WTC11 (cell line): ENCODE data around the gene L3HYPDH. TPM values are rescaled to one million over a fixed set of nuclear protein-coding genes. Genes with fewer than 3 reads are reported as not detected.
A peak's percentile ranks its signal among the peaks of the same experiment; 100 is the strongest.

Source experiments
- ATAC-seq: fragments of 200-7000 bp; cut with Tn5 transposase; 2 replicates; pipeline ENCODE4 v1.10.0; 2021; ENCODE audit warnings: mild to moderate bottlenecking, moderate library complexity
- CTCF ChIA-PET: fragments of 300-600 bp; sonication (Branson Sonifier 250); formaldehyde crosslinking; loops from one replicate; lab custom pipeline; 2021; ENCODE audit warnings: antibody characterized with exemption; lab: Charles Lee
- POLR2A ChIA-PET: fragments of 350-600 bp; sonication (Branson Sonifier 250); formaldehyde crosslinking; loops from one replicate; lab custom pipeline; 2021; ENCODE audit warnings: antibody characterized with exemption; lab: Charles Lee
- DNase-seq: peaks from one replicate; pipeline ENCODE4 v3.0.0; 2021; ENCODE audit warnings: low spot score
- H3K27ac Mint-ChIP-seq: 2 replicates; pipeline ENCODE4 v1.8.0; 2021; ENCODE audit warnings: mixed read lengths
- H3K27me3 Mint-ChIP-seq: 2 replicates; pipeline ENCODE4 v1.8.0; 2021; ENCODE audit warnings: low read depth, mild to moderate bottlenecking, moderate library complexity, mixed read lengths
- H3K36me3 Mint-ChIP-seq: 2 replicates; pipeline ENCODE4 v1.8.0; 2021; ENCODE audit warnings: mixed read lengths
- H3K4me1 Mint-ChIP-seq: 2 replicates; pipeline ENCODE4 v1.8.0; 2022; ENCODE audit warnings: mixed read lengths
- H3K4me3 Mint-ChIP-seq: 2 replicates; pipeline ENCODE4 v1.8.0; 2021; ENCODE audit warnings: mild to moderate bottlenecking, moderate library complexity, mixed read lengths
- H3K9me3 Mint-ChIP-seq: 2 replicates; pipeline ENCODE4 v1.8.0; 2021; ENCODE audit warnings: mixed read lengths
- ARID4B ChIP-seq: sonication (generic); formaldehyde crosslinking; IDR thresholded peaks from 2 replicates; pipeline ENCODE4 v1.8.0; 2023; ENCODE audit warnings: missing genetic modification reagents, mild to moderate bottlenecking, borderline replicate concordance
- CBFB ChIP-seq: sonication (generic); formaldehyde crosslinking; IDR thresholded peaks from 2 replicates; pipeline ENCODE4 v1.8.1; 2022; ENCODE audit warnings: mild to moderate bottlenecking, low read depth, missing genetic modification reagents
- CREB1 ChIP-seq: sonication (generic); formaldehyde crosslinking; IDR thresholded peaks from 2 replicates; pipeline ENCODE4 v1.8.0; 2023; ENCODE audit warnings: mild to moderate bottlenecking, missing genetic modification reagents
- FOXK1 ChIP-seq: sonication (generic); formaldehyde crosslinking; IDR thresholded peaks from 2 replicates; pipeline ENCODE4 v1.8.0; 2022; ENCODE audit warnings: mild to moderate bottlenecking, moderate library complexity, missing genetic modification reagents
- HMGA2 ChIP-seq: fragments of 250-450 bp; sonication (Bioruptor Pico); IDR thresholded peaks from 2 replicates; pipeline ENCODE4 v1.4.0; 2021; ENCODE audit warnings: mild to moderate bottlenecking, moderate library complexity
- IRF1 ChIP-seq: sonication (generic); formaldehyde crosslinking; IDR thresholded peaks from 2 replicates; pipeline ENCODE4 v1.8.0; 2023; ENCODE audit warnings: missing genetic modification reagents
- IRF2 ChIP-seq: sonication (generic); formaldehyde crosslinking; IDR thresholded peaks from 2 replicates; pipeline ENCODE4 v1.8.0; 2022; ENCODE audit warnings: low read depth, missing genetic modification reagents, borderline replicate concordance
- KAT7 ChIP-seq: sonication (generic); formaldehyde crosslinking; IDR thresholded peaks from 2 replicates; pipeline ENCODE4 v1.8.1; 2023; ENCODE audit warnings: missing genetic modification reagents, mild to moderate bottlenecking, borderline replicate concordance
- PRDM15 ChIP-seq: sonication (generic); formaldehyde crosslinking; IDR thresholded peaks from 2 replicates; pipeline ENCODE4 v1.8.0; 2022; ENCODE audit warnings: missing genetic modification reagents
- SMAD4 ChIP-seq: sonication (generic); formaldehyde crosslinking; IDR thresholded peaks from 2 replicates; pipeline ENCODE4 v1.8.0; 2022; ENCODE audit warnings: mild to moderate bottlenecking, missing genetic modification reagents
- ZBTB21 ChIP-seq: sonication (generic); formaldehyde crosslinking; IDR thresholded peaks from 2 replicates; pipeline ENCODE4 v1.8.1; 2023; ENCODE audit warnings: mild to moderate bottlenecking, missing genetic modification reagents, borderline replicate concordance
- ZNF138 ChIP-seq: sonication (generic); formaldehyde crosslinking; conservative IDR thresholded peaks from 2 replicates; pipeline ENCODE4 v1.8.1; 2022; ENCODE audit warnings: mild to moderate bottlenecking, moderate library complexity, missing genetic modification reagents
- ZNF232 ChIP-seq: sonication (generic); formaldehyde crosslinking; IDR thresholded peaks from 2 replicates; pipeline ENCODE4 v1.8.0; 2022; ENCODE audit warnings: mild to moderate bottlenecking, missing genetic modification reagents
- total RNA-seq: library from RNA; stranded (reverse); gene quantifications from 3 replicates; pipeline ENCODE4 v1.2.3, GENCODE V29; 2021
- TF ChIP-seq, protein P1 (sequence below): sonication (generic); formaldehyde crosslinking; IDR thresholded peaks from 2 replicates; pipeline ENCODE4 v1.8.0; 2022; ENCODE audit warnings: mild to moderate bottlenecking, missing genetic modification reagents
- TF ChIP-seq, protein P2 (sequence below): sonication (generic); formaldehyde crosslinking; IDR thresholded peaks from 2 replicates; pipeline ENCODE4 v1.8.1; 2022; ENCODE audit warnings: mild to moderate bottlenecking, missing genetic modification reagents, moderate library complexity, borderline replicate concordance
- TF ChIP-seq, protein P3 (sequence below): sonication (generic); formaldehyde crosslinking; IDR thresholded peaks from 2 replicates; pipeline ENCODE4 v1.8.1; 2023; ENCODE audit warnings: mild to moderate bottlenecking, moderate library complexity, missing genetic modification reagents
- TF ChIP-seq, protein P4 (sequence below): sonication (generic); formaldehyde crosslinking; IDR thresholded peaks from 2 replicates; pipeline ENCODE4 v1.8.0; 2022; ENCODE audit warnings: mild to moderate bottlenecking, missing genetic modification reagents
- TF ChIP-seq, protein P5 (sequence below): sonication (generic); formaldehyde crosslinking; IDR thresholded peaks from 2 replicates; pipeline ENCODE4 v1.8.1; 2023; ENCODE audit warnings: mild to moderate bottlenecking, missing genetic modification reagents
- TF ChIP-seq, protein P6 (sequence below): sonication (generic); formaldehyde crosslinking; IDR thresholded peaks from 2 replicates; pipeline ENCODE4 v1.8.1; 2023; ENCODE audit warnings: mild to moderate bottlenecking, missing genetic modification reagents, moderate library complexity

The L3HYPDH gene
- total RNA-seq, 1 experiment from 2014 or later = 17.5 TPM

DNA sequence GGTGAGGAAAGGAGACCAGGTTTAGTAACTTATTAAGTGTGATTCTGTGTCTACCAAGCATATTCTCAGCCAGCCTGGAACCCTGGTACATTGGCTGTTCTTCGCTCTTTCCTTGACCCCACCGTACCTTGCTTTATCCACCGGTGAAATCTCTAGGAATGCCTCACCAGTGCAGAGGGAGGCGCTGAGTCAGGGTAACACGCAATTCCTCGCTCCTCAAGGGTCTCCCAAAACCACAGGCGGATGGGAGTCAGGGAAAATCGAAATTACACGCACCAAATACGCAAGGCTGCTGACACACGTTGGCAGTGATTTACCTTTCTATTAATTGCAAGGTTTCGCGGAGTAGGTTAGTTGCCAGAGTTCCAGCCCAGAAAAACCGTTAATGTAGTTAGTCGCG lies 845 bp downstream of the L3HYPDH start:
- Mint-ChIP-seq H3K4me3 (peak overlapping the region; percentile 83), H3K27ac (peak overlapping the region; percentile 28; the same call in 1 of the 2 replicates), H3K27me3 (no peaks in the 10 kb centered on the region), H3K36me3 (peaks cover 13% of the 10 kb centered on the region), H3K4me1 (peaks cover 19% of the 10 kb centered on the region), H3K9me3 (no peaks in the 10 kb centered on the region)
- ChIA-PET CTCF (interaction anchor here (0.5 to 3.4 kb wide), 7 partner anchors 19 to 608 kb away, joined by 3 to 36 read pairs (median 4); partner anchors contain the start of genes CCDC175 and GPR135), POLR2A (interaction anchor here (0.7 to 1.7 kb wide), 3 partner anchors 18 to 766 kb away, joined by 3 to 13 read pairs (median 8); partner anchors contain the start of genes DAAM1, GPR135 and PPM1A)
- DNase-seq (peak; percentile 13), ATAC-seq (peak; percentile 3; the same call in 1 of the 2 replicates)
- TF ChIP-seq, protein P1, sequence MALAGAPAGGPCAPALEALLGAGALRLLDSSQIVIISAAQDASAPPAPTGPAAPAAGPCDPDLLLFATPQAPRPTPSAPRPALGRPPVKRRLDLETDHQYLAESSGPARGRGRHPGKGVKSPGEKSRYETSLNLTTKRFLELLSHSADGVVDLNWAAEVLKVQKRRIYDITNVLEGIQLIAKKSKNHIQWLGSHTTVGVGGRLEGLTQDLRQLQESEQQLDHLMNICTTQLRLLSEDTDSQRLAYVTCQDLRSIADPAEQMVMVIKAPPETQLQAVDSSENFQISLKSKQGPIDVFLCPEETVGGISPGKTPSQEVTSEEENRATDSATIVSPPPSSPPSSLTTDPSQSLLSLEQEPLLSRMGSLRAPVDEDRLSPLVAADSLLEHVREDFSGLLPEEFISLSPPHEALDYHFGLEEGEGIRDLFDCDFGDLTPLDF (CRISPR knock-in tag) = no peak
- TF ChIP-seq, protein P2, sequence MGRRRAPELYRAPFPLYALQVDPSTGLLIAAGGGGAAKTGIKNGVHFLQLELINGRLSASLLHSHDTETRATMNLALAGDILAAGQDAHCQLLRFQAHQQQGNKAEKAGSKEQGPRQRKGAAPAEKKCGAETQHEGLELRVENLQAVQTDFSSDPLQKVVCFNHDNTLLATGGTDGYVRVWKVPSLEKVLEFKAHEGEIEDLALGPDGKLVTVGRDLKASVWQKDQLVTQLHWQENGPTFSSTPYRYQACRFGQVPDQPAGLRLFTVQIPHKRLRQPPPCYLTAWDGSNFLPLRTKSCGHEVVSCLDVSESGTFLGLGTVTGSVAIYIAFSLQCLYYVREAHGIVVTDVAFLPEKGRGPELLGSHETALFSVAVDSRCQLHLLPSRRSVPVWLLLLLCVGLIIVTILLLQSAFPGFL (CRISPR knock-in tag) = no peak
- TF ChIP-seq CREB1 (CRISPR knock-in tag) = no peak
- no peak for TF ChIP-seq HMGA2 (CRISPR knock-in tag)
- no peak for TF ChIP-seq SMAD4 (CRISPR knock-in tag)
- TF ChIP-seq CBFB = no peak
- TF ChIP-seq PRDM15 = no peak
- no peak for TF ChIP-seq KAT7 (CRISPR knock-in tag)
- TF ChIP-seq FOXK1 (CRISPR knock-in tag) = no peak
- TF ChIP-seq, protein P3, sequence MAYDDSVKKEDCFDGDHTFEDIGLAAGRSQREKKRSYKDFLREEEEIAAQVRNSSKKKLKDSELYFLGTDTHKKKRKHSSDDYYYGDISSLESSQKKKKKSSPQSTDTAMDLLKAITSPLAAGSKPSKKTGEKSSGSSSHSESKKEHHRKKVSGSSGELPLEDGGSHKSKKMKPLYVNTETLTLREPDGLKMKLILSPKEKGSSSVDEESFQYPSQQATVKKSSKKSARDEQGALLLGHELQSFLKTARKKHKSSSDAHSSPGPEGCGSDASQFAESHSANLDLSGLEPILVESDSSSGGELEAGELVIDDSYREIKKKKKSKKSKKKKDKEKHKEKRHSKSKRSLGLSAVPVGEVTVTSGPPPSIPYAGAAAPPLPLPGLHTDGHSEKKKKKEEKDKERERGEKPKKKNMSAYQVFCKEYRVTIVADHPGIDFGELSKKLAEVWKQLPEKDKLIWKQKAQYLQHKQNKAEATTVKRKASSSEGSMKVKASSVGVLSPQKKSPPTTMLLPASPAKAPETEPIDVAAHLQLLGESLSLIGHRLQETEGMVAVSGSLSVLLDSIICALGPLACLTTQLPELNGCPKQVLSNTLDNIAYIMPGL (CRISPR knock-in tag) = no peak
- no peak for TF ChIP-seq IRF2
- TF ChIP-seq, protein P4, sequence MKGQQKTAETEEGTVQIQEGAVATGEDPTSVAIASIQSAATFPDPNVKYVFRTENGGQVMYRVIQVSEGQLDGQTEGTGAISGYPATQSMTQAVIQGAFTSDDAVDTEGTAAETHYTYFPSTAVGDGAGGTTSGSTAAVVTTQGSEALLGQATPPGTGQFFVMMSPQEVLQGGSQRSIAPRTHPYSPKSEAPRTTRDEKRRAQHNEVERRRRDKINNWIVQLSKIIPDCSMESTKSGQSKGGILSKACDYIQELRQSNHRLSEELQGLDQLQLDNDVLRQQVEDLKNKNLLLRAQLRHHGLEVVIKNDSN = no peak
- no peak for TF ChIP-seq ZNF138 (CRISPR knock-in tag)
- no peak for TF ChIP-seq ARID4B (CRISPR knock-in tag)
- TF ChIP-seq ZNF232 (CRISPR knock-in tag) = no peak
- no peak for TF ChIP-seq ZBTB21 (CRISPR knock-in tag)
- no peak for TF ChIP-seq IRF1 (CRISPR knock-in tag)
- TF ChIP-seq, protein P5, sequence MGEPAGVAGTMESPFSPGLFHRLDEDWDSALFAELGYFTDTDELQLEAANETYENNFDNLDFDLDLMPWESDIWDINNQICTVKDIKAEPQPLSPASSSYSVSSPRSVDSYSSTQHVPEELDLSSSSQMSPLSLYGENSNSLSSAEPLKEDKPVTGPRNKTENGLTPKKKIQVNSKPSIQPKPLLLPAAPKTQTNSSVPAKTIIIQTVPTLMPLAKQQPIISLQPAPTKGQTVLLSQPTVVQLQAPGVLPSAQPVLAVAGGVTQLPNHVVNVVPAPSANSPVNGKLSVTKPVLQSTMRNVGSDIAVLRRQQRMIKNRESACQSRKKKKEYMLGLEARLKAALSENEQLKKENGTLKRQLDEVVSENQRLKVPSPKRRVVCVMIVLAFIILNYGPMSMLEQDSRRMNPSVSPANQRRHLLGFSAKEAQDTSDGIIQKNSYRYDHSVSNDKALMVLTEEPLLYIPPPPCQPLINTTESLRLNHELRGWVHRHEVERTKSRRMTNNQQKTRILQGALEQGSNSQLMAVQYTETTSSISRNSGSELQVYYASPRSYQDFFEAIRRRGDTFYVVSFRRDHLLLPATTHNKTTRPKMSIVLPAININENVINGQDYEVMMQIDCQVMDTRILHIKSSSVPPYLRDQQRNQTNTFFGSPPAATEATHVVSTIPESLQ (CRISPR knock-in tag) = no peak
- TF ChIP-seq, protein P6, sequence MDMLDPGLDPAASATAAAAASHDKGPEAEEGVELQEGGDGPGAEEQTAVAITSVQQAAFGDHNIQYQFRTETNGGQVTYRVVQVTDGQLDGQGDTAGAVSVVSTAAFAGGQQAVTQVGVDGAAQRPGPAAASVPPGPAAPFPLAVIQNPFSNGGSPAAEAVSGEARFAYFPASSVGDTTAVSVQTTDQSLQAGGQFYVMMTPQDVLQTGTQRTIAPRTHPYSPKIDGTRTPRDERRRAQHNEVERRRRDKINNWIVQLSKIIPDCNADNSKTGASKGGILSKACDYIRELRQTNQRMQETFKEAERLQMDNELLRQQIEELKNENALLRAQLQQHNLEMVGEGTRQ = no peak
